ENCODE results near the gene SLC35F3.

The SLC35F3 gene

DNA sequence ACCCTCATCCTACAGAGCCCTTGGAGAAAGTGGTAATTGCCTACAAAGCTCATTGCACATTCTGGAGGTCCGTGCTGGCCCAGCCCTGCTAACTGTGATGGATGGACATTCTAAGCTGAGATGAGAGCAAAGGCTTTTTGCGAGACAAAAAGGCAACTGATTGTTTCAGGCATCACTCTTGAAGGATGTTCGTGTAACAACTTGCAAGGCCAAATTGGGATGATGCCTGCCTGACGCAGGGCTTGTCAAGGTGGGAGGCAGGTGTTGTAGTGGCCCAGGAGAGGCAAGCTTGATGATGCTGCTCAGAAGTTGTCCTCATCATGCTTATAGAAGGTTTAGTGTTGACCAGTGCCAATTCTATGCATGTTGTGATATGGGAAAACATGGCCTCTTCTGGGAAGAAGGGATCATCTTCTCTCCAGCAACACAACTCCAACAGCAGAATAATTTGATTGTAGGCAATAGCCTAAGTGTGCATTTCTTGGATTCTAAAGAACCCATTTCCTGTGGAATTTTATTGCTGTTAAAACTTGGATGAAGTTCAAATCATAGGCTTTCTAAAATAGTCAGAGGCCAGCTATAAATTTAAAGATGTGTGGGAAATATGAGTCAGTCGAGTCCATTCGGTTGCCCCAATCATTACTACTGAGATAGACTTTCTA lies 366.2 kb downstream of the SLC35F3 start:
- H3K4me3 ChIP-seq (ENCODE audit: low read depth, low read length): no peak overlapping the region
- TF ChIP-seq MYC (IDR thresholded peaks at IDR 0.05; ENCODE audit: low read depth, low read length) (no peak), CTCF (IDR thresholded peaks at IDR 0.05; ENCODE audit: low read depth, low read length) (no peak), POLR2A (IDR thresholded peaks at IDR 0.05; ENCODE audit: extremely low read depth, insufficient read length) (no peak)
- TF ChIP-seq, protein P1, sequence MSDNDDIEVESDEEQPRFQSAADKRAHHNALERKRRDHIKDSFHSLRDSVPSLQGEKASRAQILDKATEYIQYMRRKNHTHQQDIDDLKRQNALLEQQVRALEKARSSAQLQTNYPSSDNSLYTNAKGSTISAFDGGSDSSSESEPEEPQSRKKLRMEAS (IDR thresholded peaks at IDR 0.05; ENCODE audit: low read depth, low read length): no peak
- DNase-seq (ENCODE audit: low read depth): no peak

DNA sequence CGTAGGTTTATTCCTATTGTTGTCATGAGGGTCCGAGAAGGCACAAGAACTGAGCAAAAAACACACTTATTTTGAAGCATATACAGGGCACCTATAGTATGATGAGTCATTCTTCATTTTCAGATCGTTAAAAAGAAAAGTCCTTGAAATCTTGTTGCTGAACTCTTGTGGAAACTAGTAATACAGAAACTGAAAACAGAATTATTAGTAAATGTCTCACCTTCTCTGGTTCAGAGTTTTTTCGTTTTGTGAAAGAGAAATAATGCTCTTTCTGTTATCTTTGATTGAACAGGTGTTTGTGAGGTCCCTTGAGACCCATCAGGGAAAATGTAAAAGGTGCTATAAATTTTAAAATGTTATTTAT lies 366.7 kb downstream of the SLC35F3 start:
- no peak for DNase-seq (ENCODE audit: low read depth)
- no peak for TF ChIP-seq POLR2A (IDR thresholded peaks at IDR 0.05; ENCODE audit: extremely low read depth, insufficient read length)
- no peak for TF ChIP-seq MYC (IDR thresholded peaks at IDR 0.05; ENCODE audit: low read depth, low read length)
- no peak for TF ChIP-seq CTCF (IDR thresholded peaks at IDR 0.05; ENCODE audit: low read depth, low read length)
- TF ChIP-seq, protein P1 (IDR thresholded peaks at IDR 0.05; ENCODE audit: low read depth, low read length): no peak

GRCh38 chr1:234272656-234273312 lies 368.3 kb downstream of the SLC35F3 start:
- no peak for DNase-seq (ENCODE audit: low read depth)
- H3K4me3 ChIP-seq (ENCODE audit: low read depth, low read length): no peak overlapping the region
- no peak for TF ChIP-seq POLR2A (IDR thresholded peaks at IDR 0.05; ENCODE audit: extremely low read depth, insufficient read length)
- TF ChIP-seq, protein P1 (IDR thresholded peaks at IDR 0.05; ENCODE audit: low read depth, low read length): no peak
- no peak for TF ChIP-seq CTCF (IDR thresholded peaks at IDR 0.05; ENCODE audit: low read depth, low read length)
- TF ChIP-seq MYC (IDR thresholded peaks at IDR 0.05; ENCODE audit: low read depth, low read length): no peak

More for the DNA sequence above, 366.7 kb downstream of the SLC35F3 start:
- H3K4me3 ChIP-seq (ENCODE audit: low read depth, low read length): no peak overlapping the region

DNA sequence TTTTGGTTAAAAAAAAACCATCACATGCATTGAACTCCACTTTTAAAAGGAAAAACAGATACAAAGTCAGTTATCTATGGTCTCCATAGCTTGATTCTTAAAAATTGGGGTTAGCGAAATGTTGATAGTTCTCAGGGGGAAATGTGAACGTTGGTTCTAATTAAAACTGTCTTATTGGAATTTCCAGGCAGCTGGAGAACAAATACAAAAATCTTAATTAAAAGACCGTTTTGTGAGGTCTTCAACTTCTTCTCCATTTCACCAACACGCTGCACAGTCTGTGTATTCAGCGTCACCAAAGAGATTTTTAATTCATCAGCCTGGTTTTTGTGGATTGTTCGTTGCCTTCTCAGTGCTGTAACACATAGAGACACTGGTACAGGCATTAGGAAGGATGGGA lies 369.5 kb downstream of the SLC35F3 start:
- no peak for TF ChIP-seq CTCF (IDR thresholded peaks at IDR 0.05; ENCODE audit: low read depth, low read length)
- TF ChIP-seq POLR2A (IDR thresholded peaks at IDR 0.05; ENCODE audit: extremely low read depth, insufficient read length): no peak
- no peak for TF ChIP-seq MYC (IDR thresholded peaks at IDR 0.05; ENCODE audit: low read depth, low read length)
- TF ChIP-seq, protein P1 (IDR thresholded peaks at IDR 0.05; ENCODE audit: low read depth, low read length): no peak
- no peak overlapping the region for H3K4me3 ChIP-seq (ENCODE audit: low read depth, low read length)
- DNase-seq (ENCODE audit: low read depth): no peak

DNA sequence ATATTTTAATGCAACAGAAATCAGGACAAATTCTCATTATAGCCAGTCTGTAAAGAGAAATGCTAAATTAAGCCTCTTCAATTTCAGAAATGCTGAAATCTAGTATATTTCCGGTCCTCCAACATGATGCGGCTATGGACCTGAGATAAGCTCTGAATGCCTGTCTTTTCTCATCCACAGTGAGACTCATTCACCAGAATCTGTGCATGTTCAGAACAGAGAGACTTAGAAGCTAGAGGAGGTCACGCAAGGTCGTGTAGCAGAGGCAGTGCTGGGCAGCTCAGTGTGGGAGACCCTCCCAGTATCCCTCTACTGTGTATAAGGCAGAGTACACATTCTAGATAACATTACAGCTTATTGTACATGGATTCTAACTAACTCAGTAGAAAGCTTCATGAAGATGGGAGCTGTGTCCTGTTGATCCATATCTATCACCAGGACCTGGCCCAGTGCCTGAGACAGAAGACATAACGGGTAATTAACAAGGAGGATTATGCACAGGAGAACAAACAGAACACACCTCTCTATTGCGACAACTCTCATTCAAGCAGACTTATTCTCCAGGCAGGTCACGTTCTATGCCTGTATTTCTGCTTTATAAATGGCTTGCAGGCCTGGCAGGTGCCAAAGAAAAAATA lies 371.8 kb downstream of the SLC35F3 start:
- H3K4me3 ChIP-seq (ENCODE audit: low read depth, low read length): no peak overlapping the region
- no peak for DNase-seq (ENCODE audit: low read depth)
- TF ChIP-seq, protein P1 (IDR thresholded peaks at IDR 0.05; ENCODE audit: low read depth, low read length): no peak
- no peak for TF ChIP-seq MYC (IDR thresholded peaks at IDR 0.05; ENCODE audit: low read depth, low read length)
- no peak for TF ChIP-seq CTCF (IDR thresholded peaks at IDR 0.05; ENCODE audit: low read depth, low read length)
- no peak for TF ChIP-seq POLR2A (IDR thresholded peaks at IDR 0.05; ENCODE audit: extremely low read depth, insufficient read length)

All from NB4 (cell line).